ENCODE data around the gene ZFP92. TPM values are rescaled to one million over a fixed set of nuclear protein-coding genes. Genes with fewer than 3 reads are reported as not detected.
A peak's percentile ranks its signal among the peaks of the same experiment; 100 is the strongest.
"Not testable (repeated sequence)": the region's sequence is repeated elsewhere in the genome, so short reads cannot be mapped to it uniquely, and the experiment has no call there.

The ZFP92 gene
- total RNA-seq, 5 donors from 2014 or later (not counting 1 experiment from before 2014, with no cell fraction given): 0.60 to 1.4 (median 1.2) TPM

- no peaks in the 10 kb centered on the region for H3K9me3 Mint-ChIP-seq
- ChIA-PET POLR2A (no interaction called here), CTCF (no interaction called here)
- no peaks in the 10 kb centered on the region for H3K9me3 ChIP-seq
- peaks cover 0 to 3% of the 10 kb centered on the region in 2 experiments for H3K4me1 ChIP-seq (ENCODE audit: control insufficient read depth in 1 of 2, extremely low read depth in 1 of 2, insufficient read depth in 2 of 2, low read length in 2 of 2)
- peak in 28 of 35 experiments; percentile 10 to 70 (median 37) for DNase-seq
- no peak overlapping the region for H3K4me3 Mint-ChIP-seq
- 64% methylated on average over 29 of the region's 60 CpGs for WGBS (ENCODE audit: insufficient coverage)
- peaks cover 0 to 3% of the 10 kb centered on the region in 2 experiments for H3K27me3 ChIP-seq (replicated peaks in 1 of 2; ENCODE audit: control insufficient read depth in 2 of 2, extremely low read depth in 1 of 2, insufficient read depth in 2 of 2, low read length in 1 of 2)
- ATAC-seq (replicated peaks in 1 of 4): peak in 3 of 4 experiments; percentile 34 to 60 (median 48)
- H3K4me3 ChIP-seq (ENCODE audit: control insufficient read depth in 1 of 2, extremely low read depth in 1 of 2, low read length in 1 of 2): no peak overlapping the region
- H3K27me3 Mint-ChIP-seq: peaks cover 0 to 14% of the 10 kb centered on the region in 2 donors
- no peaks in the 10 kb centered on the region for H3K36me3 ChIP-seq (ENCODE audit: control insufficient read depth in 2 of 2, extremely low read depth in 1 of 2, insufficient read depth in 1 of 2, low read length in 1 of 2)
- no peak overlapping the region for H3K27ac ChIP-seq (ENCODE audit: low read length)
- no peaks in the 10 kb centered on the region for H3K36me3 Mint-ChIP-seq
- no peak overlapping the region for H3K27ac Mint-ChIP-seq
- H3K4me1 Mint-ChIP-seq: peaks cover 0 to 1% (median 0%) of the 10 kb centered on the region in 3 donors
Observed at GRCh38 chrX:153400146-153401132, 10.8 kb upstream of the ZFP92 start.

- Mint-ChIP-seq H3K36me3 (no peaks in the 10 kb centered on the region), H3K4me1 (no peaks in the 10 kb centered on the region)
Observed at GRCh38 chrX:153401133-153401764, 10.0 kb upstream of the ZFP92 start, which contains the start of gene PNMA6E. TSS of gene PNMA6E (minus strand) at chrX:153401350. CDS start at chrX:153398849, 2,501 bp downstream.

GRCh38 chrX:153404333-153404732 lies 6.9 kb upstream of the ZFP92 start:
- H3K4me1 Mint-ChIP-seq; H3K36me3 ChIP-seq (ENCODE audit: control insufficient read depth in 2 of 2, extremely low read depth in 1 of 2, insufficient read depth in 1 of 2, low read length in 1 of 2); H3K4me3 ChIP-seq (ENCODE audit: control insufficient read depth in 1 of 2, extremely low read depth in 1 of 2, low read length in 1 of 2); H3K27me3 ChIP-seq (replicated peaks in 1 of 2; ENCODE audit: control insufficient read depth in 2 of 2, extremely low read depth in 1 of 2, insufficient read depth in 2 of 2, low read length in 1 of 2); CTCF ChIA-PET; H3K27ac ChIP-seq (ENCODE audit: low read length); H3K9me3 ChIP-seq; H3K9me3 Mint-ChIP-seq; H3K27ac Mint-ChIP-seq; ATAC-seq (replicated peaks in 1 of 4); H3K4me1 ChIP-seq (ENCODE audit: control insufficient read depth in 1 of 2, extremely low read depth in 1 of 2, insufficient read depth in 2 of 2, low read length in 2 of 2); H3K4me3 Mint-ChIP-seq; DNase-seq; H3K36me3 Mint-ChIP-seq: not testable (repeated sequence)
- 100% methylated on average over 2 of the region's 5 CpGs for WGBS (ENCODE audit: insufficient coverage)
- POLR2A ChIA-PET: interaction anchor here in 1 of 2 donors (0.6 kb wide), 1 partner anchor 59 kb away, joined by 4 read pairs; no protein-coding TSS in a partner anchor
- H3K27me3 Mint-ChIP-seq: peaks cover 0 to 13% of the 10 kb centered on the region in 2 donors

More at GRCh38 chrX:153401133-153401764, 10.0 kb upstream of the ZFP92 start, which contains the start of gene PNMA6E:
- H3K27me3 ChIP-seq (replicated peaks in 1 of 2; ENCODE audit: control insufficient read depth in 2 of 2, extremely low read depth in 1 of 2, insufficient read depth in 2 of 2, low read length in 1 of 2): peaks cover 0 to 3% of the 10 kb centered on the region in 2 experiments
- ChIA-PET CTCF (no interaction called here), POLR2A (no interaction called here)
- Mint-ChIP-seq H3K27ac (no peak within 1 kb of the TSS), H3K9me3 (no peaks in the 10 kb centered on the region), H3K27me3 (peaks cover 0 to 16% of the 10 kb centered on the region in 2 donors), H3K4me3 (no peak within 1 kb of the TSS)
- no peak for ATAC-seq (replicated peaks in 1 of 4)
- WGBS (ENCODE audit: insufficient coverage): 96% methylated on average over 16 of the region's 29 CpGs
- no peaks in the 10 kb centered on the region for H3K9me3 ChIP-seq
- no peak within 1 kb of the TSS for H3K27ac ChIP-seq (ENCODE audit: low read length)
- no peak for DNase-seq
- peaks cover 0 to 3% of the 10 kb centered on the region in 2 experiments for H3K4me1 ChIP-seq (ENCODE audit: control insufficient read depth in 1 of 2, extremely low read depth in 1 of 2, insufficient read depth in 2 of 2, low read length in 2 of 2)
- no peak within 1 kb of the TSS for H3K4me3 ChIP-seq (ENCODE audit: control insufficient read depth in 1 of 2, extremely low read depth in 1 of 2, low read length in 1 of 2)
- no peaks in the 10 kb centered on the region for H3K36me3 ChIP-seq (ENCODE audit: control insufficient read depth in 2 of 2, extremely low read depth in 1 of 2, insufficient read depth in 1 of 2, low read length in 1 of 2)

GRCh38 chrX:153405426-153405825 lies 5.8 kb upstream of the ZFP92 start:
- DNase-seq (no peak), ATAC-seq (replicated peaks in 1 of 4) (no peak)
- no peaks in the 10 kb centered on the region for H3K4me1 ChIP-seq (ENCODE audit: control insufficient read depth in 1 of 2, extremely low read depth in 1 of 2, insufficient read depth in 2 of 2, low read length in 2 of 2)
- H3K36me3 ChIP-seq (ENCODE audit: control insufficient read depth in 2 of 2, extremely low read depth in 1 of 2, insufficient read depth in 1 of 2, low read length in 1 of 2): no peaks in the 10 kb centered on the region
- POLR2A ChIA-PET: no interaction called here
- WGBS (ENCODE audit: insufficient coverage): 20% methylated on average over 1 of the region's 5 CpGs
- H3K4me3 ChIP-seq (ENCODE audit: control insufficient read depth in 1 of 2, extremely low read depth in 1 of 2, low read length in 1 of 2): no peak overlapping the region
- peaks cover 0 to 13% of the 10 kb centered on the region in 2 donors for H3K27me3 Mint-ChIP-seq
- H3K27me3 ChIP-seq (replicated peaks in 1 of 2; ENCODE audit: control insufficient read depth in 2 of 2, extremely low read depth in 1 of 2, insufficient read depth in 2 of 2, low read length in 1 of 2): no peaks in the 10 kb centered on the region
- H3K27ac Mint-ChIP-seq: no peak overlapping the region
- H3K4me1 Mint-ChIP-seq: no peaks in the 10 kb centered on the region
- no peaks in the 10 kb centered on the region for H3K9me3 Mint-ChIP-seq
- H3K9me3 ChIP-seq: no peaks in the 10 kb centered on the region
- H3K27ac ChIP-seq (ENCODE audit: low read length): no peak overlapping the region
- H3K36me3 Mint-ChIP-seq: no peaks in the 10 kb centered on the region
- CTCF ChIA-PET: interaction anchor here in 1 of 2 donors (0.9 kb wide), 1 partner anchor 102 kb away, joined by 3 read pairs; no protein-coding TSS in a partner anchor
- H3K4me3 Mint-ChIP-seq: no peak overlapping the region

- ChIA-PET POLR2A (no interaction called here), CTCF (interaction anchor here in 1 of 2 donors (0.6 to 0.9 kb wide), 2 partner anchors 101 to 369 kb away, joined by 3 read pairs; no protein-coding TSS in a partner anchor)
- no peaks in the 10 kb centered on the region for H3K4me1 ChIP-seq (ENCODE audit: control insufficient read depth in 1 of 2, extremely low read depth in 1 of 2, insufficient read depth in 2 of 2, low read length in 2 of 2)
- Mint-ChIP-seq H3K4me1 (peaks cover 2 to 4% (median 3%) of the 10 kb centered on the region in 3 donors), H3K27me3 (peaks cover 2 to 13% of the 10 kb centered on the region in 2 donors), H3K36me3 (no peaks in the 10 kb centered on the region), H3K9me3 (no peaks in the 10 kb centered on the region), H3K27ac (no peak overlapping the region), H3K4me3 (no peak overlapping the region)
- 100% methylated on average over 2 of the region's 9 CpGs for WGBS (ENCODE audit: insufficient coverage)
- no peaks in the 10 kb centered on the region for H3K27me3 ChIP-seq (replicated peaks in 1 of 2; ENCODE audit: control insufficient read depth in 2 of 2, extremely low read depth in 1 of 2, insufficient read depth in 2 of 2, low read length in 1 of 2)
- no peaks in the 10 kb centered on the region for H3K36me3 ChIP-seq (ENCODE audit: control insufficient read depth in 2 of 2, extremely low read depth in 1 of 2, insufficient read depth in 1 of 2, low read length in 1 of 2)
- no peaks in the 10 kb centered on the region for H3K9me3 ChIP-seq
- no peak overlapping the region for H3K4me3 ChIP-seq (ENCODE audit: control insufficient read depth in 1 of 2, extremely low read depth in 1 of 2, low read length in 1 of 2)
- DNase-seq (no peak), ATAC-seq (replicated peaks in 1 of 4) (no peak)
- no peak overlapping the region for H3K27ac ChIP-seq (ENCODE audit: low read length)
Observed at GRCh38 chrX:153406011-153406410, 5.3 kb upstream of the ZFP92 start.

GRCh38 chrX:153406903-153407302 lies 4.4 kb upstream of the ZFP92 start:
- ATAC-seq (replicated peaks in 1 of 4): no peak
- peaks cover 2 to 12% of the 10 kb centered on the region in 2 donors for H3K27me3 Mint-ChIP-seq
- no peak overlapping the region for H3K4me3 Mint-ChIP-seq
- Histone ChIP-seq H3K4me1 (ENCODE audit: control insufficient read depth in 1 of 2, extremely low read depth in 1 of 2, insufficient read depth in 2 of 2, low read length in 2 of 2) (peaks cover 0 to 4% of the 10 kb centered on the region in 2 experiments), H3K27me3 (replicated peaks in 1 of 2; ENCODE audit: control insufficient read depth in 2 of 2, extremely low read depth in 1 of 2, insufficient read depth in 2 of 2, low read length in 1 of 2) (peaks cover 0 to under 1% of the 10 kb centered on the region in 2 experiments), H3K27ac (ENCODE audit: low read length) (no peak overlapping the region), H3K36me3 (ENCODE audit: control insufficient read depth in 2 of 2, extremely low read depth in 1 of 2, insufficient read depth in 1 of 2, low read length in 1 of 2) (no peaks in the 10 kb centered on the region), H3K4me3 (ENCODE audit: control insufficient read depth in 1 of 2, extremely low read depth in 1 of 2, low read length in 1 of 2) (no peak overlapping the region), H3K9me3 (no peaks in the 10 kb centered on the region)
- ChIA-PET CTCF (interaction anchor here in 1 of 2 donors (0.6 kb wide), 1 partner anchor 370 kb away, joined by 3 read pairs; no protein-coding TSS in a partner anchor), POLR2A (no interaction called here)
- peaks cover 5 to 7% (median 6%) of the 10 kb centered on the region in 3 donors for H3K4me1 Mint-ChIP-seq
- H3K27ac Mint-ChIP-seq: no peak overlapping the region
- no peaks in the 10 kb centered on the region for H3K36me3 Mint-ChIP-seq
- WGBS (ENCODE audit: insufficient coverage): 100% methylated on average over 2 of the region's 7 CpGs
- DNase-seq: no peak
- H3K9me3 Mint-ChIP-seq: no peaks in the 10 kb centered on the region

All from T-cell (primary cell).